Stimulated activated CD4-positive, alpha-beta T cell treated with anti-CD3 and anti-CD28 coated beads, Interleukin-4, amount 100 ng/mL, for 24 hours (primary cell): ENCODE measurements around the gene NKAPL.
"Not testable (repeated sequence)": the region's sequence is repeated elsewhere in the genome, so short reads cannot be mapped to it uniquely, and the experiment has no call there.

Source experiments
- DNase-seq: peaks from one replicate; pipeline ENCODE4 v3.0.0-alpha.2; 2020

The NKAPL gene

DNA sequence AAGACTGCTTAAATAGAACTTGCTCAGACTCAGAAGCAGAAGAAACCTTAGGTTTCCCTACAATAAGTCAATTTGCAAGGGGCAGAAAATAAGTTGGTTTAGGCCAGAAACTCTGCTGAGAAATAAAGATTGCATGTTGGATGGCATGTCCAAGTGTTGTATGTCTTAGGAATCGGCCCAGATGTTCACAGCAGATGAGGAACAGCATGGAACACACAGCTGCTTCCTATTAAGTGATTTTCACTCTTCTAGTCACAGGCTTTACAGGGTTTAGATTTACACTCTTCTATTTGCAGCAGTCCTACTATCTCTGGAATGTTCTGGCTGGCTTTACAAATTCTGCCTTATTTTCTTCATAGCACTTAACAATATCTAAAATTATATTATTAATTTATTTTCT, 10.2 kb upstream of the NKAPL start:
- DNase-seq: no peak

DNA sequence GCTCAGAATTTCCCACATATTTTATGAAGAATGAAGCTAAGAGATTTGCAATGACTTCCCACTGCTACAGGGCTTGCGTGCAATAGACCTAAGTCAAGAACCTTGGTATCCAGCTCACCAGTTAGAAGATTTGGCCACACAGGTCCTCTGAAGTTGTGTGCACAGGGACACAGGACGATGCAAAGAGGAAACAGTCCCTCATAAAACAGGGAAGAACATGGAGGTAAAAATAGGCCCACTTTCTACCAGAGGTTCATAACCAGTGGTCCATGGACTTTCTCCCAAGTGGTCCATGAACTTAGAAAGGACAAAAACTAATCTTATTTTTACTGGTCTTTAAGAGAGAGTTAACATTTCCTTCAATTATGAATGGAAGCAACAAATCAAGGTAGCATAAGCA, 8.3 kb upstream of the NKAPL start:
- no peak for DNase-seq

DNA sequence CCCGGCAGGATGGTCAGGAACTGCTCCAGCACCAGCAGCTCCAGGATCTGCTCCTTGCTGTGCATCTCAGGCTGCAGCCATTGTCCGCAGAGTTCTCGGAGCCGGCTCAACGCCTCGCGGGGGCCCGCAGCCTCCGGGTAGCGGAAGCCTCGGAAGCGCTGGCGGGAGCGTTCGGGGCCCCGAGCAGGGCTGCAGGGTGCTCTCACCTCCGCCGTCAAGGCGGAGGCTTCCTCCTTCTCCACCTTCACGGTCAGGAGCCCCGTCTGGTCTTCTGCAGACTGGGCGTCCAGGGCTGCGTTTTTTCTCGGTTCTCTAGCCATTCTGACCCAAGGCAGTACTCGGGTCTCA, 7.5 kb upstream of the NKAPL start:
- DNase-seq: peak; percentile 17

- DNase-seq: peak; percentile 89
Measured at GRCh38 chr6:28252009-28252975, 6.8 kb upstream of the NKAPL start, which contains the start of gene ZKSCAN4. Gene ZKSCAN4 (minus strand): TSS chr6:28252269. CDS start chr6:28251980, 289 bp downstream.

DNA sequence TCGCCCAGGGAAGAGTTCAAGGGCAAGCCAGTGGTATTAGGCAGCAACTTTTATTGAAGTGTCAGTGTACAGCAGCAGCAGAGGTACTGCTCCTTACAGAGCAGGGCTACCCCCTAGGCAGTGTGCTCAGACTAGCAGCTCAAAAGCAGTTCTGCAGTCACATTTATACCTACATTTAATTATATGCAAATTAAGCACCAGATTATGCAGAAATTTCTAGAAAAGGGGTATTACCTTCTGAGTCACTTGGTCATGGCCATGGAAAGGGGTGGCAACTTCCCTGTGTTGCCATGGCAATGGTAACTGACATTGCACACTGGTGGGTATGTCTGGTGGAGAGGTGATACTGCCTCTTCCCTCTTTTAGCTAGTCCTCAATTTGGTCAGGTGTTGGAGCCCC, 5.0 kb upstream of the NKAPL start:
- DNase-seq: no peak

GRCh38 chr6:28257042-28257441, 2.1 kb upstream of the NKAPL start:
- DNase-seq: no peak

- no peak for DNase-seq
Measured at GRCh38 chr6:28263922-28264321, 4.8 kb downstream of the NKAPL start.

DNA sequence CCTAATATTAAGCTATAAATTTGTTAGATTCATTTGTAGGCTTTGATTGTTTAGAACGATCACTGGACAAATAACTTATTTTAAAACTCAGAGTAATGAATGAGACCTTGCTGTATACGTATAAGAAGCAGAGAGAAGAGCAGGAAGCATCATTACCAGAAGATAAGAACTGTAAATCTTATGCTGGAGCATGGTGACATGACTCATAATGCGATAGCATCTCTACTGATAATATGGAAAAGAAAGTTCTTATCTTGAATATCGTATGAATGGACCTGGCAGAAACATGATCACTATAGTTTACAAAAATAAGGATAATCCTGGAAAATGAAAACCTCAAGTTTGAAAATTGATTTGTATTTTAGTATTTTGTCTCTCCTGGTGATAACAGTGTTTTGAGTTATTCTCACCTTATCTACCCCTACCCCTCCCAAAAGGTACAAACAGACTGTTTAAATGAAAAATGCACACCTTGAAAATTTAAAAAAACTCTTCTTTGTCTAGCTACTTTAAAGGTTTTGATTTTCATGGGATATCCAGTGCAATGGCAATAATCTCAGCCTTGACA, 5.8 kb downstream of the NKAPL start:
- no peak for DNase-seq

GRCh38 chr6:28266563-28266961, 7.5 kb downstream of the NKAPL start:
- no peak for DNase-seq

- DNase-seq: peak; percentile 88
Measured at GRCh38 chr6:28266962-28267694, 8.0 kb downstream of the NKAPL start, which contains the start of gene ZSCAN26. Gene ZSCAN26 (plus strand): TSS chr6:28267143. CDS start chr6:28271920, 4,777 bp downstream.

DNA sequence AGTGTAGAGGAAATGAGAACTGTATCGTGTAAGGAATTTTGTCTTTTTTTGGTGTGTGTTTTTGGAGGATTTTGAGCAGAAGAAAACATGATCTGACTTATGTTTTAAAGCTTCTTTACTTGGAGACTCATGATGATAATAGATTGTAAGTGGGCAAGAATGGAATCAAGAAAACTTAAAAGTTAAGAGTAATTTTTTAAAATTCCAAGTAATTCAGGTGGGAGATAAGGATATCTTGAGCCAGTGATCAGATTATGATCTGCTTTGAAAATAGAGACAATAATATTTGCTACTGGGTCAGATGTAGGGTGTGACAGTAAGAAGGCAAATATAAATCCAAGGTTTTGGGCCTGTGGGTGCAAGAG, 8.6 kb downstream of the NKAPL start:
- DNase-seq: no peak

- DNase-seq: peak; percentile 23
Measured at GRCh38 chr6:28269492-28269891, 10.4 kb downstream of the NKAPL start.

- DNase-seq: no peak
Measured at GRCh38 chr6:28274888-28275287, 15.8 kb downstream of the NKAPL start.

GRCh38 chr6:28277746-28278145, 18.6 kb downstream of the NKAPL start:
- DNase-seq: no peak

DNA sequence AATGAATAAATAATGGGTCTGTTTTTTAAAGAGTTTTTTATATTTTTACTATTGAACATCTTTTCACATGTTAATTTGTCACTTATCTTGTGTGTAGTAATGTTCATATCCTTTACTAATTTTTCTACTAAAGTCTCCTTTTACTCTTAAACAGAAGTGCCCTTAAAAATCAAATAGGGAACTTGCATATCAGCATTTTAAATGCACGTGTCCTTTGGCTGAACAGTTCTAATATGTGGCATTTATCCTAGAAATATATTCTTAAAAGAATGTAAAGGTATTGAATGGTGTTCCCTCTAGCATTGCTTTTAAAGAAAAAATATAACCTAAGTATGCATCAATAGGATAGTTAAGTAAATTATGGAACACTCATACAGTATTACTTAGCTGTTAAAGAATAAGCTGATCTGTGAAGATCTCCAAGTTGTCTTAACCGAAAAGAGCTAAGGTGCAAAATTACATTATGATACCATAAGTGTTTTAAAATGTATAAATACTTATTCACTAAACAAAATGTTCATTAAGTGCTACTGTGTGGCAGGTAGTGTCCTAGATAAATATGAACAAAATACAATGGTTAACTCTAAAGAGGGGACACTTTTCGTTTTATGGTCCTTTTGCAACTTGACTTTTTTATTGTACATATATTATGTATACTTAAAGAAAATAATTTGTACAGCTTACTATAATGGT, 21.6 kb downstream of the NKAPL start:
- DNase-seq: no peak

GRCh38 chr6:28281288-28282064, 22.4 kb downstream of the NKAPL start, which contains the start of gene PGBD1:
Gene PGBD1 (plus strand): TSS chr6:28281572. CDS start chr6:28283814, 2,242 bp downstream.
- DNase-seq: peak; percentile 54

DNA sequence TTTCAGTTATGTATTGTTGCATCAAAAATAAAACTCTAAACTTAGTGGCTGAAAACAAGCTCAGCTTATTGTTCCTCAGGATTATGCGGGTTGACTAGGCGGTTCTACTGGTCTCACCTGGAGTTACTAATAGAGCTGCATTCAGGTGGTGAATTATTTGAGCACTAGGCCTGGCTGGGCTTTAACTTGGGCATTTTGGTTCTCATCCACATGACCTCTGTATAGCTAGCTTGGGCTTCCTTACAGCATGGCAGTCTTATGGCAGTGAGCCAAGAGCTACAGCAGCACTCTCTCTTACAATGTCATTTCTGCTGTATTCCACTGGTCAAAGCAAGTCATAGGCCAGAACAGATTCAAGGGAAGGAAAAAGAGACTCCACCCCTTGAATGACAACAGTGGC, 23.8 kb downstream of the NKAPL start:
- no peak for DNase-seq

GRCh38 chr6:28291573-28291972, 32.5 kb downstream of the NKAPL start:
- no peak for DNase-seq

- no peak for DNase-seq
Measured at GRCh38 chr6:28295326-28295725, 36.2 kb downstream of the NKAPL start.

GRCh38 chr6:28296520-28297060, 37.5 kb downstream of the NKAPL start:
- no peak for DNase-seq

DNA sequence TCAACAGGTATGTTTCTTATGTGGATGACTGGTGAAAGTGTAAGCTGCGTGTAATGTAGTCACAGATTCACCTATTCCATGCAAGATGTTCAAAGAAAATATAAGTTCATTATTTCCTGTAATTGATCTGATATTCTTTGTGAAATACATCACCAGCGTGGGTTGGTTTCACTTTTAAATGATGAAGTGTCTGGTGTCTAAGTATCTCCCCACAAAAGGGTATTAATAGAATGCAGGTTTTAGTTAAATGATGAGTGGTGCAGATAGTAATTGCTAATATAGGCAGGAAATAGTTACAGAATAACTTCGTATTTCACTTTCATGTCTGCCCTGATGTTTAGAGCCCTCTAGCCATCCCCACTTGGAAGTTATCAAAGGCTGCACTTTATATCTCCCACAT, 44.5 kb downstream of the NKAPL start:
- DNase-seq: peak; percentile 26

DNA sequence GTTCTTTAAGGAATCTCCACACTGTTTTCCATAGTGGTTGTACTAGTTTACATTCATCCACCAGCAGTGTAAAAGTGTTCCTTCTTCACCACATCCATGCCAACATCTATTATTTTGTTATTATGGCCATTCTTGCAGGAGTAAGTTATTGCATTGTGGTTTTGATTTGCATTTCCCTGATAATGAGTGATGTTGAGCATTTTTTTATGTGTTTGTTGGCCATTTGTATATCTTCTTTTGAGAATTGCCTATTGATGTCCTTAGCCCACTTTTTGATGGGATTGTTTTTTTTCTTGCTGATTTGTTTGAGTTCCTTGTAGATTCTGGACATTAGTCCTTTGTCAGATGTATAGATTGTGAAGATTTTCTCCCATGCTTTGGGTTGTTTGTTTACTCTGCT, 47.3 kb downstream of the NKAPL start:
- not testable (repeated sequence) for DNase-seq
